GM12878 (cell line): ENCODE measurements around the gene CD48. TPM values are rescaled to one million over a fixed set of nuclear protein-coding genes. Genes with fewer than 3 reads are reported as not detected.

ENCODE experiments used
- BACH1 ChIP-seq: fragments of 450-650 bp; IDR thresholded peaks from 2 replicates; pipeline ENCODE4 v1.6.1; 2017; ENCODE audit warnings: mild to moderate bottlenecking, borderline replicate concordance
- CBFB ChIP-seq: IDR thresholded peaks from 2 replicates; pipeline ENCODE4 v1.6.1; 2016; ENCODE audit warnings: antibody characterized with exemption, low read depth
- ESRRA ChIP-seq: IDR thresholded peaks from 2 replicates; pipeline ENCODE4 v1.6.1; 2012; ENCODE audit warnings: mild to moderate bottlenecking, low read length, improper control_type of control experiment
- GATAD2B ChIP-seq: fragments of 450-650 bp; conservative IDR thresholded peaks from 2 replicates; pipeline ENCODE4 v1.6.1; 2017; ENCODE audit warnings: low read depth, mild to moderate bottlenecking, moderate library complexity
- HCFC1 ChIP-seq: fragments of 150-350 bp; IDR thresholded peaks from 2 replicates; pipeline ENCODE4 v1.6.1; 2014; ENCODE audit warnings: low read length
- KDM1A ChIP-seq: fragments of 200-600 bp; sonication (generic); IDR thresholded peaks from 2 replicates; pipeline ENCODE4 v1.6.1; 2016; ENCODE audit warnings: borderline replicate concordance
- MLLT1 ChIP-seq: fragments of 450-650 bp; IDR thresholded peaks from 2 replicates; pipeline ENCODE4 v1.6.1; 2016; ENCODE audit warnings: mild to moderate bottlenecking
- NR2C2 ChIP-seq: IDR thresholded peaks from 2 replicates; pipeline ENCODE4 v1.6.1; 2011; ENCODE audit warnings: borderline replicate concordance, low read depth; ENCODE audit not compliant: control insufficient read depth, insufficient read length
- PAX5 ChIP-seq: IDR thresholded peaks from 2 replicates; pipeline ENCODE4 v1.6.1; 2011; ENCODE audit warnings: low read depth, low read length, borderline replicate concordance
- PAX8 ChIP-seq: fragments of 450-650 bp; IDR thresholded peaks from 2 replicates; pipeline ENCODE4 v1.6.1; 2017; ENCODE audit warnings: mild to moderate bottlenecking, moderate library complexity
- POLR2A ChIP-seq: IDR thresholded peaks from 2 replicates; pipeline ENCODE4 v1.6.1; 2011; ENCODE audit warnings: low read depth, mild to moderate bottlenecking, low read length
- RELB ChIP-seq: fragments of 450-650 bp; IDR thresholded peaks from 2 replicates; pipeline ENCODE4 v1.6.1; 2017; ENCODE audit warnings: low read depth, mild to moderate bottlenecking, moderate library complexity
- SMARCA5 ChIP-seq: fragments of 450-650 bp; IDR thresholded peaks from 2 replicates; pipeline ENCODE4 v1.6.1; 2017; ENCODE audit warnings: mild to moderate bottlenecking
- SREBF1 ChIP-seq: IDR thresholded peaks from 2 replicates; pipeline ENCODE4 v1.6.1; 2012; ENCODE audit warnings: mild to moderate bottlenecking, low read length
- TAF1 ChIP-seq: IDR thresholded peaks from 2 replicates; pipeline ENCODE4 v1.6.1; 2011; ENCODE audit warnings: mild to moderate bottlenecking, low read depth, low read length, borderline replicate concordance
- USF1 ChIP-seq: IDR thresholded peaks from 2 replicates; pipeline ENCODE4 v1.6.1; 2011; ENCODE audit warnings: borderline replicate concordance, low read depth, mild to moderate bottlenecking, moderate library complexity, mixed read lengths, low read length; ENCODE audit not compliant: insufficient read depth; ENCODE audit errors: extremely low read length
- YBX1 ChIP-seq: fragments of 450-650 bp; IDR thresholded peaks from 2 replicates; pipeline ENCODE4 v1.6.1; 2016; ENCODE audit warnings: antibody characterized with exemption
- ZBTB4 ChIP-seq: fragments of 450-650 bp; formaldehyde crosslinking; IDR thresholded peaks from 2 replicates; pipeline ENCODE4 v1.4.0; 2022; ENCODE audit warnings: mild to moderate bottlenecking, moderate library complexity
- ZNF217 ChIP-seq: fragments of 450-650 bp; IDR thresholded peaks from 2 replicates; pipeline ENCODE4 v1.6.1; 2017; ENCODE audit warnings: antibody characterized with exemption, mild to moderate bottlenecking
- ZNF274 ChIP-seq: IDR thresholded peaks from one replicate; pipeline ENCODE4 v1.8.0; 2011; ENCODE audit not compliant: insufficient read length, insufficient read depth
- polyA plus RNA-seq, 11 experiments: library from polyadenylated mRNA; depleted of rRNA in 4 of 11; unstranded in 6 of 11; stranded (reverse) in 5 of 11; fragments of >200 nt; fragmentation: Nextera tagmentation in 4 of 11; fragmentation: Illumina TruSeq in 1 of 11; extraction: Ambion mirVana in 4 of 11; extraction: Trizol in 1 of 11; gene quantifications; 1 replicate in 1 of 11; 2 replicates in 10 of 11; pipeline versions ENCODE4 v1.2.1 to v1.2.3, GENCODE V29; 2011 to 2016; ENCODE audit warnings: inconsistent platforms in 2 of 11, missing spikeins in 2 of 11, low read depth in 1 of 11
- total RNA-seq, 4 experiments: library from RNA; depleted of rRNA in 3 of 4; stranded (reverse); fragments of >200 nt in 3 of 4; fragmentation: Illumina TruSeq in 1 of 4; extraction: Trizol in 1 of 4; gene quantifications; 2 replicates each; pipeline versions ENCODE4 v1.2.1 to v1.2.3, GENCODE V29; 2013 to 2021
- TF ChIP-seq, protein P1 (sequence below): IDR thresholded peaks from 2 replicates; pipeline ENCODE4 v1.6.1; 2011; ENCODE audit warnings: mild to moderate bottlenecking, low read depth, low read length, moderate library complexity; ENCODE audit not compliant: insufficient replicate concordance
- TF ChIP-seq, protein P2 (sequence below): fragments of 450-650 bp; IDR thresholded peaks from 2 replicates; pipeline ENCODE4 v1.6.1; 2017; ENCODE audit warnings: borderline replicate concordance

Gene CD48
- total and polyA plus RNA-seq, 10 of the 15 experiments (the other 5 are each of a cell fraction or from before 2014, with no cell fraction given) = 302 to 1,315 (median 430) TPM

- TF ChIP-seq USF1 (no peak), ZBTB4 (CRISPR knock-in tag) (no peak), SMARCA5 (no peak), SREBF1 (no peak), MLLT1 (peak; percentile 74; the same call in 1 of the 2 replicates), YBX1 (no peak), NR2C2 (no peak), HCFC1 (no peak), BACH1 (no peak; the same call in 1 of the 2 replicates), TAF1 (no peak), ESRRA (no peak), ZNF274 (no peak), PAX5 (no peak), RELB (peak; percentile 91), POLR2A (no peak), ZNF217 (no peak), GATAD2B (no peak), CBFB (no peak), KDM1A (no peak), PAX8 (no peak)
- TF ChIP-seq, protein P1, sequence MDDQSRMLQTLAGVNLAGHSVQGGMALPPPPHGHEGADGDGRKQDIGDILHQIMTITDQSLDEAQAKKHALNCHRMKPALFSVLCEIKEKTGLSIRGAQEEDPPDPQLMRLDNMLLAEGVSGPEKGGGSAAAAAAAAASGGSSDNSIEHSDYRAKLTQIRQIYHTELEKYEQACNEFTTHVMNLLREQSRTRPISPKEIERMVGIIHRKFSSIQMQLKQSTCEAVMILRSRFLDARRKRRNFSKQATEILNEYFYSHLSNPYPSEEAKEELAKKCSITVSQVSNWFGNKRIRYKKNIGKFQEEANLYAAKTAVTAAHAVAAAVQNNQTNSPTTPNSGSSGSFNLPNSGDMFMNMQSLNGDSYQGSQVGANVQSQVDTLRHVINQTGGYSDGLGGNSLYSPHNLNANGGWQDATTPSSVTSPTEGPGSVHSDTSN = no peak
- TF ChIP-seq, protein P2, sequence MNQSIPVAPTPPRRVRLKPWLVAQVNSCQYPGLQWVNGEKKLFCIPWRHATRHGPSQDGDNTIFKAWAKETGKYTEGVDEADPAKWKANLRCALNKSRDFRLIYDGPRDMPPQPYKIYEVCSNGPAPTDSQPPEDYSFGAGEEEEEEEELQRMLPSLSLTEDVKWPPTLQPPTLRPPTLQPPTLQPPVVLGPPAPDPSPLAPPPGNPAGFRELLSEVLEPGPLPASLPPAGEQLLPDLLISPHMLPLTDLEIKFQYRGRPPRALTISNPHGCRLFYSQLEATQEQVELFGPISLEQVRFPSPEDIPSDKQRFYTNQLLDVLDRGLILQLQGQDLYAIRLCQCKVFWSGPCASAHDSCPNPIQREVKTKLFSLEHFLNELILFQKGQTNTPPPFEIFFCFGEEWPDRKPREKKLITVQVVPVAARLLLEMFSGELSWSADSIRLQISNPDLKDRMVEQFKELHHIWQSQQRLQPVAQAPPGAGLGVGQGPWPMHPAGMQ = no peak
Measured at GRCh38 chr1:160637821-160638539, 73.6 kb downstream of the CD48 start (continued).
